Measurements from ENCODE around the gene NCAM2.

GRCh38 chr21:21295303-21295702 is 297.1 kb downstream of the NCAM2 start:
- TF ChIP-seq CTCF (IDR thresholded peaks at IDR 0.05 in 8 of 11, conservative IDR thresholded peaks at IDR 0.05 in 3 of 11) (no peak), POLR2A (IDR thresholded peaks at IDR 0.05) (no peak)
